ENCODE data around the gene PAPOLB.

- TF ChIP-seq TEAD4 (CRISPR knock-in tag; IDR thresholded peaks at IDR 0.05) (no peak), CTCF (IDR thresholded peaks at IDR 0.05) (no peak), USF1 (CRISPR knock-in tag; IDR thresholded peaks at IDR 0.05) (no peak), MAX (CRISPR knock-in tag; IDR thresholded peaks at IDR 0.05) (no peak), CDX4 (CRISPR knock-in tag; IDR thresholded peaks at IDR 0.05; ENCODE audit: borderline replicate concordance) (no peak), TEAD1 (CRISPR knock-in tag; IDR thresholded peaks at IDR 0.05) (no peak)
These were observed 43.6 kb downstream of the PAPOLB start for GRCh38 chr7:4818000-4818794.
